Neural cell (in vitro differentiated cells): Measurements from ENCODE around the gene LILRB2.
"Not testable (repeated sequence)": the region's sequence is repeated elsewhere in the genome, so short reads cannot be mapped to it uniquely, and the experiment has no call there.

Source experiments
- EZH2 ChIP-seq: fragments of 200-600, 300-800 bp; shearing (Covaris generic), sonication (generic); IDR thresholded peaks from 2 replicates; pipeline ENCODE4 v1.6.1; 2014; ENCODE audit warnings: antibody characterized with exemption, low read length, borderline replicate concordance, mild to moderate bottlenecking; ENCODE audit not compliant: insufficient read depth, poor library complexity, severe bottlenecking
- POLR2AphosphoS5 ChIP-seq: IDR thresholded peaks from 2 replicates; pipeline ENCODE4 v1.6.1; 2012
- RAD21 ChIP-seq: fragments of 450-650 bp; conservative IDR thresholded peaks from 2 replicates; pipeline ENCODE4 v1.6.1; 2014; ENCODE audit warnings: antibody characterized with exemption, mild to moderate bottlenecking, moderate library complexity
- REST ChIP-seq: IDR thresholded peaks from 2 replicates; pipeline ENCODE4 v1.6.1; 2012; ENCODE audit warnings: borderline replicate concordance
- SMC3 ChIP-seq: fragments of 450-650 bp; conservative IDR thresholded peaks from 2 replicates; pipeline ENCODE4 v1.6.1; 2014; ENCODE audit warnings: antibody characterized with exemption, mild to moderate bottlenecking, moderate library complexity; ENCODE audit not compliant: poor library complexity
- TF ChIP-seq, protein P1 (sequence below): fragments of 450-650 bp; IDR thresholded peaks from 2 replicates; pipeline ENCODE4 v1.5.1; 2014; ENCODE audit warnings: antibody characterized with exemption, mild to moderate bottlenecking, moderate library complexity; ENCODE audit not compliant: poor library complexity, severe bottlenecking

- TF ChIP-seq, protein P1, sequence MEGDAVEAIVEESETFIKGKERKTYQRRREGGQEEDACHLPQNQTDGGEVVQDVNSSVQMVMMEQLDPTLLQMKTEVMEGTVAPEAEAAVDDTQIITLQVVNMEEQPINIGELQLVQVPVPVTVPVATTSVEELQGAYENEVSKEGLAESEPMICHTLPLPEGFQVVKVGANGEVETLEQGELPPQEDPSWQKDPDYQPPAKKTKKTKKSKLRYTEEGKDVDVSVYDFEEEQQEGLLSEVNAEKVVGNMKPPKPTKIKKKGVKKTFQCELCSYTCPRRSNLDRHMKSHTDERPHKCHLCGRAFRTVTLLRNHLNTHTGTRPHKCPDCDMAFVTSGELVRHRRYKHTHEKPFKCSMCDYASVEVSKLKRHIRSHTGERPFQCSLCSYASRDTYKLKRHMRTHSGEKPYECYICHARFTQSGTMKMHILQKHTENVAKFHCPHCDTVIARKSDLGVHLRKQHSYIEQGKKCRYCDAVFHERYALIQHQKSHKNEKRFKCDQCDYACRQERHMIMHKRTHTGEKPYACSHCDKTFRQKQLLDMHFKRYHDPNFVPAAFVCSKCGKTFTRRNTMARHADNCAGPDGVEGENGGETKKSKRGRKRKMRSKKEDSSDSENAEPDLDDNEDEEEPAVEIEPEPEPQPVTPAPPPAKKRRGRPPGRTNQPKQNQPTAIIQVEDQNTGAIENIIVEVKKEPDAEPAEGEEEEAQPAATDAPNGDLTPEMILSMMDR = not testable (repeated sequence)
- TF ChIP-seq SMC3, EZH2, RAD21, REST, POLR2AphosphoS5: not testable (repeated sequence)
Measured at GRCh38 chr19:54271587-54271986, 9.3 kb downstream of the LILRB2 start.
